ENCODE data around the gene ENKD1. TPM values are rescaled to one million over a fixed set of nuclear protein-coding genes. Genes with fewer than 3 reads are reported as not detected.
A peak's percentile ranks its signal among the peaks of the same experiment; 100 is the strongest.

Gene ENKD1
- total and polyA plus RNA-seq, 2 of the 13 experiments (the other 11 are each of a cell fraction or from before 2014, with no cell fraction given), result 10.8 to 20.8 TPM

- TF ChIP-seq, protein P1, sequence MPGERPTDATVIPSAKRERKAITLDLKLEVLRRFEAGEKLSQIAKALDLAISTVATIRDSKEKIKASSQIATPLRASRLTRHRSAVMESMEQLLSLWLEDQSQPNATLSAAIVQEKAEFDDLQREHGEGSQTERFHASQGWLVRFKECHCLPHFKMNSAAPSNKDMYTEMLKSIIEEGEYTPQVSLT (CRISPR knock-in tag; IDR thresholded peaks at IDR 0.05; ENCODE audit: borderline replicate concordance, low read depth), result no peak
- TF ChIP-seq SNAPC2 (CRISPR knock-in tag; IDR thresholded peaks at IDR 0.05), result no peak
- TF ChIP-seq ATF1 (CRISPR knock-in tag; IDR thresholded peaks at IDR 0.05), result no peak
- 0 out of 2 replicates have a peak, but pooled peaks have one; percentile 25 for TF ChIP-seq ZFYVE20 (CRISPR knock-in tag; IDR thresholded peaks at IDR 0.05; ENCODE audit: borderline replicate concordance, low read depth)
- no peak for TF ChIP-seq FOXP1 (IDR thresholded peaks at IDR 0.05)
- TF ChIP-seq FOXP1 (CRISPR knock-in tag; IDR thresholded peaks at IDR 0.05), result no peak; the same call in 1 of the 2 replicates
- TF ChIP-seq POGZ (CRISPR knock-in tag; IDR thresholded peaks at IDR 0.05), result 0 out of 2 replicates have a peak, but pooled peaks have one; percentile 28
- TF ChIP-seq, protein P2, sequence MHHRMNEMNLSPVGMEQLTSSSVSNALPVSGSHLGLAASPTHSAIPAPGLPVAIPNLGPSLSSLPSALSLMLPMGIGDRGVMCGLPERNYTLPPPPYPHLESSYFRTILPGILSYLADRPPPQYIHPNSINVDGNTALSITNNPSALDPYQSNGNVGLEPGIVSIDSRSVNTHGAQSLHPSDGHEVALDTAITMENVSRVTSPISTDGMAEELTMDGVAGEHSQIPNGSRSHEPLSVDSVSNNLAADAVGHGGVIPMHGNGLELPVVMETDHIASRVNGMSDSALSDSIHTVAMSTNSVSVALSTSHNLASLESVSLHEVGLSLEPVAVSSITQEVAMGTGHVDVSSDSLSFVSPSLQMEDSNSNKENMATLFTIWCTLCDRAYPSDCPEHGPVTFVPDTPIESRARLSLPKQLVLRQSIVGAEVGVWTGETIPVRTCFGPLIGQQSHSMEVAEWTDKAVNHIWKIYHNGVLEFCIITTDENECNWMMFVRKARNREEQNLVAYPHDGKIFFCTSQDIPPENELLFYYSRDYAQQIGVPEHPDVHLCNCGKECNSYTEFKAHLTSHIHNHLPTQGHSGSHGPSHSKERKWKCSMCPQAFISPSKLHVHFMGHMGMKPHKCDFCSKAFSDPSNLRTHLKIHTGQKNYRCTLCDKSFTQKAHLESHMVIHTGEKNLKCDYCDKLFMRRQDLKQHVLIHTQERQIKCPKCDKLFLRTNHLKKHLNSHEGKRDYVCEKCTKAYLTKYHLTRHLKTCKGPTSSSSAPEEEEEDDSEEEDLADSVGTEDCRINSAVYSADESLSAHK (CRISPR knock-in tag; IDR thresholded peaks at IDR 0.05; ENCODE audit: borderline replicate concordance), result no peak
- peak; percentile 65 for TF ChIP-seq AGO1 (IDR thresholded peaks at IDR 0.05; ENCODE audit: low read depth, low read length, poor library complexity, severe bottlenecking)
- TF ChIP-seq ZSCAN12 (CRISPR knock-in tag; IDR thresholded peaks at IDR 0.05), result no peak
- TF ChIP-seq ZNF34 (CRISPR knock-in tag; IDR thresholded peaks at IDR 0.05; ENCODE audit: borderline replicate concordance), result peak; percentile 39; the same call in 1 of the 2 replicates
- TF ChIP-seq ZNF3 (CRISPR knock-in tag; IDR thresholded peaks at IDR 0.05), result no peak
- TF ChIP-seq SMAD9 (CRISPR knock-in tag; IDR thresholded peaks at IDR 0.05), result no peak
- peak; percentile 95; the same call in 2 of the 3 replicates for TF ChIP-seq MXI1 (IDR thresholded peaks at IDR 0.05; ENCODE audit: borderline replicate concordance, low read depth, low read length)
- TF ChIP-seq MEF2D (CRISPR knock-in tag; IDR thresholded peaks at IDR 0.05), result peak; percentile 85; the same call in 1 of the 2 replicates
- TF ChIP-seq ZFP36L2 (CRISPR knock-in tag; IDR thresholded peaks at IDR 0.05), result no peak
- no peak for TF ChIP-seq ZKSCAN5 (CRISPR knock-in tag; IDR thresholded peaks at IDR 0.05)
- peak; percentile 84 for TF ChIP-seq MYC (CRISPR knock-in tag; IDR thresholded peaks at IDR 0.05; ENCODE audit: borderline replicate concordance)
- TF ChIP-seq ZNF850 (CRISPR knock-in tag; conservative IDR thresholded peaks at IDR 0.05), result no peak
- no peak for TF ChIP-seq GLMP (CRISPR knock-in tag; IDR thresholded peaks at IDR 0.05; ENCODE audit: borderline replicate concordance)
- peak; percentile 95 for TF ChIP-seq SAP130 (CRISPR knock-in tag; IDR thresholded peaks at IDR 0.05; ENCODE audit: low read depth)
- TF ChIP-seq, protein P3, sequence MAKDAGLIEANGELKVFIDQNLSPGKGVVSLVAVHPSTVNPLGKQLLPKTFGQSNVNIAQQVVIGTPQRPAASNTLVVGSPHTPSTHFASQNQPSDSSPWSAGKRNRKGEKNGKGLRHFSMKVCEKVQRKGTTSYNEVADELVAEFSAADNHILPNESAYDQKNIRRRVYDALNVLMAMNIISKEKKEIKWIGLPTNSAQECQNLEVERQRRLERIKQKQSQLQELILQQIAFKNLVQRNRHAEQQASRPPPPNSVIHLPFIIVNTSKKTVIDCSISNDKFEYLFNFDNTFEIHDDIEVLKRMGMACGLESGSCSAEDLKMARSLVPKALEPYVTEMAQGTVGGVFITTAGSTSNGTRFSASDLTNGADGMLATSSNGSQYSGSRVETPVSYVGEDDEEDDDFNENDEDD (CRISPR knock-in tag; IDR thresholded peaks at IDR 0.05; ENCODE audit: borderline replicate concordance), result peak; percentile 48
- TF ChIP-seq KAT7 (CRISPR knock-in tag; IDR thresholded peaks at IDR 0.05; ENCODE audit: borderline replicate concordance), result no peak
- TF ChIP-seq CCAR2 (optimal IDR thresholded peaks at IDR 0.05; ENCODE audit: low read depth, low read length), result no peak
- no peak for TF ChIP-seq ZNF317 (CRISPR knock-in tag; IDR thresholded peaks at IDR 0.05)
- no peak for TF ChIP-seq CCDC6 (CRISPR knock-in tag; IDR thresholded peaks at IDR 0.05)
- TF ChIP-seq ZNF777 (CRISPR knock-in tag; IDR thresholded peaks at IDR 0.05), result peak; percentile 50; the same call in 1 of the 2 replicates
- TF ChIP-seq ZNF501 (CRISPR knock-in tag; IDR thresholded peaks at IDR 0.05), result no peak
Observed at GRCh38 chr16:67667817-67668494, 1.4 kb upstream of the ENKD1 start (continued).

All from HepG2 (cell line).